RPMI7951 (cell line): ENCODE results near the gene MYOM1. TPM values are rescaled to one million over a fixed set of nuclear protein-coding genes. Genes with fewer than 3 reads are reported as not detected.

Experiments
- DNase-seq: peaks from one replicate; pipeline ENCODE4 v3.0.0-alpha.2; 2012; ENCODE audit warnings: low read depth
- total RNA-seq: library from RNA; depleted of rRNA; stranded (reverse); fragments of >200 nt; shearing (Covaris generic); gene quantifications from 2 replicates; pipeline ENCODE4 v1.2.3, GENCODE V29; 2014

Gene MYOM1
- total RNA-seq, 1 experiment from 2014 or later: not detected

DNA sequence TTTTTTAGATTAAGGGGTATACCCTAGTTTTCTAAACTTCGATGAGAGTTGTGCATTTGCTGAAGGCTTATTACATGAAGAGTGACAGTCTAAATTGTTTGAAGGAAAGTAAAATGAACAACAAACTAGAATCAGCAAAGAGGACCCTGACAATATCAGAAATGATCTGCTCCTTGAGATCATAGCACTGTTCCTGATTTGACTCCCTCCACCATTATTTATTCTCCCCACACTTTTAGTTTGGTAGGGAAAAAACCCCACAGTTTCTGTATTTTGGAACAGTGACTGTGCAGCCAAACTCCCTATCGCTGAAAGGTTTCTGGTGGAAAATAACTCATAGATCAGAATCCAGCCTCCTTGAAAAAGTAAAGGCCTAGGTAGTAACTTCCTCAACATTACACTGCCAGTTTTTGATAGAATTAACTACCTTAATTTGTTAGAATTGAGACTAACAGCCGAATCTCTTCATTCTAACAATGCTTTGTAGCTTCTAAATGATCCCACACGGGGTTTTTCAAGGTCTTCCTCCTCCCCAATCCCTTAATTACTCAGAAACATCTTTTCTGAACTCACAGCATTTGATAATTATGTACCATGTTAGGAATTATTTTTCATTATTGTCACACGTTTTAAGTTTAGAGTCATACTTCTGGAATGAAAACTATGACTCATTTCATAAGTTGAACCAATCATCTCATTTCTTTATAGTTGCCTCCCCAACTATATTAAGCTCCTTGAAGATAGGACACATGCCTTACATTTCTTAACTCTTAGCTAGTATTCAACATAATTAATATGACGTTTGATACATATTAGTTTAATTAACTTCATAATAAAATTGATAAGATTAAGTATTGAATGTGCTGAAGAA is 30.7 kb upstream of the MYOM1 start:
- DNase-seq: peak; percentile 74

GRCh38 chr18:3248658-3249359 is 29.0 kb upstream of the MYOM1 start:
- DNase-seq: peak; percentile 67

GRCh38 chr18:3248062-3248657 is 28.4 kb upstream of the MYOM1 start:
- DNase-seq: no peak

- DNase-seq: peak; percentile 97
Measured at GRCh38 chr18:3247240-3248061, 27.7 kb upstream of the MYOM1 start, which contains the start of gene MYL12A. Gene MYL12A (plus strand): TSS chr18:3247801. CDS start chr18:3253248, 5,447 bp downstream.

- no peak for DNase-seq
Measured at GRCh38 chr18:3246635-3247239, 27.0 kb upstream of the MYOM1 start.

GRCh38 chr18:3245853-3246634 is 26.3 kb upstream of the MYOM1 start:
- DNase-seq: peak; percentile 82

DNA sequence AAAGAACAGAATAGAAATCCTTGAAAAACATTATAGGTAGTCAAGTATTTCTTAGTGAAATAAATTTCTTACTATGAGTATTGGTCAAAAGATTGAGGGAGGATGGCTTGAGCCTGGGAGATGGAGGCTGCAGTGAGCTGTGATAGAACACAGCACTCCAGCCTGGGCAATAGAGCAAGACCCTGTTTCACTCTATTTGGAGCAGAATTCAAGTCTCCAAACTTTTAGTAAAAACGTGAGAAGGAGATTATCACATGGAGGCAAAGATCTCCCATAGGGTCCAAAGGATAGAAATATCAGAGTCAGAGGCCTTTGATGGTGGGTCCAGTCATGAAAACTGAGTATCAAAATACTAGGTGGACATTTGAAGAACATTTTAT is 25.4 kb upstream of the MYOM1 start:
- no peak for DNase-seq

DNA sequence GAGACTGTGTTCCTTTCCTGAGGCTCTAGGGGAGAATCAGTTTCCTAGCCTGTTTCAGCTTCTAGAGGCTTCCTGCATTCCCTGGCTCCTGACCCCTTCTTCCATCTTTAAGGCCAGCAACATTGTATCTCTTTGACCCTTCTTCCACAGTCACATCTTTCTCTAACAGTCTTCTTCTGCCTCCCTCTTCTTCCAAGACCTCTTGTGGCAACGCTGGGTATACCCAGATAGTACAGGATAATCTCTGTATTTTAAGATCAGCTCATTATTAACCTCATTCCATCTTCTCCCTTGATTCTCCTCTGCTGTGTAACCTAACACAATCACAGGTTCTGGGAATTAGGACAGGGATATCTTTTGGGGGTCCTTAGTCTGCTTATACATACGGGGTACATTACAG is 19.0 kb upstream of the MYOM1 start:
- DNase-seq: no peak

DNA sequence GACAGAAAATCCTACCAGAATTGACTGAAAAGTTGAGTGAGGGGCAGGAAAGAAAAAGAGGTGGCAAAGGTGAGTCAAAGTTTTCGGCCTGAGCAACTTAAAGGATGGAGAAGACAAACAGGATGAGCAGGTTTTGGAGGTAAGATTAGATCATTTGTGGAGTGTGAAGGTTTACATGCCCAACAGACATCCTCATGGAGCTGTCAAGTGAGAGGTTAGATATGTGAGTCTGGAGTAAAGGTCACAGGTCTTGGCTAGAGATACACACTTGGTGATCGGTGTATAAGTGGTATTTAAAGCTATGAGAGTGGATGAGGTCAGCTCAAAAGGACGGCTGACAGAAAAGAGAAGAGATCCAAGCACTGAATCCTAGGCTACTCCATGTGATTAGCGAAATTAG is 16.7 kb upstream of the MYOM1 start:
- DNase-seq: no peak

DNA sequence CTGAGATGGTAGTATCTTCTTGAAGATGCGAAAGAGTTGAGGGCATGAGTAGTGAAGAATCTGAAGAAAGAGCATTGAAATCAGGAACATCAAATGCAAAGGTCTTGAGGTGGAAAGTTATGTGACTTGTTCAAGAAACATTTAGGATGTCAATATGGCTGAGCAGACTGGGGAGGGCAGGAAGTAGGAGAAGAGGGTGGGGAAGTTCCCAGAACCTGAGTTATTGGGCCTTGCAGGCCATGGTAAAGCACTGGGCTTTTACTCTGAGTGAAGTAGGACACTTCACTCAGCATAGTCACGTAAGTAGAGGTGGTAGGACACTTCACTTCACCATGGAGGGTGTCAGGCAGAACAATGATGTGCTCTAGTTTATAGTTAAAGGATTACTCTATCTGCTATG is 16.1 kb upstream of the MYOM1 start:
- DNase-seq: no peak

DNA sequence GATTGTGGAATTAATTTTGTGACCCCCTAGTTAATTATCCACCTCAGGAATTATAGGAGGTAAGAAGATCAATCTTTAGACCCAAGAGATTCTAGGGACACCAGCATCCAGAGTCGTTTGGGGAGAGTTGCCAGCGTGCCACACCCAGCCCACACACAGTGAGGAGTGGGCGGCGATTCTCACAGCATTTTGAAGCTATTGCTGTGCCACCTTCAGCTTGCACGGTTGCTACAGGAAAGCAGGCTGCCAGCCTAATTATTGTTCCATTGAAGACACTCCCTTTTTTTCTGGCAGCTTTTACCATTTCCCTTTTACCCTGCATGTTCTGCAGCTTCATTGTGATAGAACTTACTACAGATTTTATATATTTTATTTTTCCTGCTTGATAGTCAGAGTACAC is 14.7 kb upstream of the MYOM1 start:
- DNase-seq: no peak

GRCh38 chr18:3233433-3234168 is 13.8 kb upstream of the MYOM1 start:
- DNase-seq: no peak

GRCh38 chr18:3233004-3233403 is 13.2 kb upstream of the MYOM1 start:
- DNase-seq: no peak

GRCh38 chr18:3230401-3231334 is 10.9 kb upstream of the MYOM1 start:
- DNase-seq: peak; percentile 42

DNA sequence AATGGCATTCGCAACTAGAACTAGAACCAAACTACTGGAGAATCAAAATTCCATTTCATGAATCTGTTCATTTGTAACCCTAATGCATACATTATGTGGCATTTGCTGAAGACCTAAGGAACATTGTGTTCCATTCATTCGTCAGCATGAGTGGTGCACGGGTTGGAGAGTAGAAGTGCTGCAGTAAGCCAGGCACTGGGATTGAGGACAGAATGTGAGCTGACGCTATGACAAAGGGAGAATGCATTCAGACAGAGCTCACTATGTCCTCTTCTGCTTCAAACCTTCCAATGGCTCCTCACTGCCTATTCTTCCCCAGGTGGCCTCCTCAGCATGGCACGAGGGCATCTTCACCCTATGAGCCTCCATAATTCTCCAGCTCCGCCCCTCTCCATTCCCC is 6.3 kb upstream of the MYOM1 start:
- no peak for DNase-seq

- no peak for DNase-seq
Measured at GRCh38 chr18:3225588-3225987, 5.8 kb upstream of the MYOM1 start.

DNA sequence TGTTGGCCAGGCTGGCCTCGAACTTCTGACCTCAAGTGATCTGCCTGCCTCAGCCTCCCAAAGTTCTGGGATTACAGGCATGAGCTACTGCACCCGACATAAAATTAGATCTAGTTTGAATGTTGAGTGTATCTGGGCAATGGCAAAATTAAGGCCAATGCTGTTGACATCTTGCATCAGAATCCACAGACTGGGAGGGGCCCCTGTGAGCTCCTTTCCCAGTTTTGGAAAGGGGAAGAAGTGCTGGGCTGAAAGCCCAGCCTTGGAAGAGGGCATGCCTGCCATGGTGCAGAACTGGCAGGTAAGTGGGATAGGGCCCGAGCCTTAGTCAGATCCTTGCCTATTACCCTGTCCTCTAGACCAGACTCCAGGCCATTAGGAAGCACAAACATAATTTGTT is 4.5 kb upstream of the MYOM1 start:
- DNase-seq: no peak

DNA sequence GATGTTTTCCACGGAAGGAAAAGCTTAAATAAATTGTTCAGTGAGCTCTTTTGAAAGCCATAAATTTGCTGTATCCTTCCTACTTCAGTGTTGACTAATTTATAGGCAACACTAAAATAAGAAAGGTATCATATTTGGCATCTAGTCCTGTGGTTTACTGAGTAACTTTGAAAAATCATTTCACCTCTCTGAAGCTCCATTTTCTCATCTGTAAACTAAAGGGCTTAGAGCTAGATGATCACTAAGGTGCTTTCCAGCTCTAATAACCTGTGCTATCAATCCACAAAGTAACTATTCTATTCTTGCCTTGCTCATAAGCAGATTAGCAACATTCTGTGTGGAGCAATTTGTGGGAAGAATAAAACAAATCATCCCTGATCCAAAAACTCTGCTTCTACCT is 3.6 kb upstream of the MYOM1 start:
- DNase-seq: no peak

DNA sequence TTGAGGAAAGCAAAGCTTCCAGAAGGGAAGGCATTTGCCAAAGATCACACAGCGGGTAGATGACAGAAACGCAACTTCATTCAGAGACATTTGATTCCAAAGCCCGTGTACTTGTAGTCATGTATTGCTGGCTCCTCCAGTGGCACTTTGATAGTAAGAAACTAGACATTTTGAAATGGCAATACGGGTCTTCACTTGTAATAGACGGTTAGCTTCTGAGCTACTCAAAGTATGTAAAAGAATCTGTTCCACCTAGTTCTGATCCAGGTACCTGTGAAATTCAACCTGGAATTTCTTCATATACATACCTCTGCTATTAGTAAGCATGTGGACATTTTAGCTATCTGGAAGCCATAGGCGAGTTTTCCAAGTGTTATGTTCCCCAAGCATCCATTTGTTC is 1.7 kb upstream of the MYOM1 start:
- DNase-seq: no peak
